ENCODE data around the gene FAM20B.

DNA sequence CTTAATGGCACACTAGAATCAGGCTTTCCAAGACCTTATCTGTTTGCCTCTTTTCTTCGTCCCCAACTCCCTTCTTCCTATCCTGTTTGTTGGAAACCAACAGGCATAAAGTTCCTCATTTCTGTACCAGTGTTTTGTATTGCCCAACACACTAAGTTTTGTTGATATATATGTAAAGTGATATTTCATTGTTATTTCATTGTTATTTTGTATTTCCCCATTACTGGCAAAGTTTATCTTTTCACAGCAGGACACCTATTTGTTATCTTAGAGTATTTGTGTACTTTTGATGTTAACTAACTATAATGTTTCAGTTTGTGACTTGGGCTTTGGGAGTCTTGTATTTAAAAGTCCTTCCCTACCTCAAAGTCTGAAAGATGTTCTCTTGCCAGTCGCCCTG, 27.1 kb downstream of the FAM20B start:
- TF ChIP-seq, protein P1, sequence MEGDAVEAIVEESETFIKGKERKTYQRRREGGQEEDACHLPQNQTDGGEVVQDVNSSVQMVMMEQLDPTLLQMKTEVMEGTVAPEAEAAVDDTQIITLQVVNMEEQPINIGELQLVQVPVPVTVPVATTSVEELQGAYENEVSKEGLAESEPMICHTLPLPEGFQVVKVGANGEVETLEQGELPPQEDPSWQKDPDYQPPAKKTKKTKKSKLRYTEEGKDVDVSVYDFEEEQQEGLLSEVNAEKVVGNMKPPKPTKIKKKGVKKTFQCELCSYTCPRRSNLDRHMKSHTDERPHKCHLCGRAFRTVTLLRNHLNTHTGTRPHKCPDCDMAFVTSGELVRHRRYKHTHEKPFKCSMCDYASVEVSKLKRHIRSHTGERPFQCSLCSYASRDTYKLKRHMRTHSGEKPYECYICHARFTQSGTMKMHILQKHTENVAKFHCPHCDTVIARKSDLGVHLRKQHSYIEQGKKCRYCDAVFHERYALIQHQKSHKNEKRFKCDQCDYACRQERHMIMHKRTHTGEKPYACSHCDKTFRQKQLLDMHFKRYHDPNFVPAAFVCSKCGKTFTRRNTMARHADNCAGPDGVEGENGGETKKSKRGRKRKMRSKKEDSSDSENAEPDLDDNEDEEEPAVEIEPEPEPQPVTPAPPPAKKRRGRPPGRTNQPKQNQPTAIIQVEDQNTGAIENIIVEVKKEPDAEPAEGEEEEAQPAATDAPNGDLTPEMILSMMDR (IDR thresholded peaks at IDR 0.05): no peak
- TF ChIP-seq POLR2A (IDR thresholded peaks at IDR 0.05): no peak
